WERI-Rb-1 (cell line): ENCODE results near the gene CDH10.

Experiments used
- DNase-seq: peaks from one replicate; pipeline ENCODE4 v3.0.0-alpha.2; 2020
- H3K27ac ChIP-seq: fragments of 250-450 bp; sonication (Bioruptor Pico); 2 replicates; pipeline ENCODE4 v1.5.1; 2020; ENCODE audit warnings: mild to moderate bottlenecking, moderate library complexity
- H3K27me3 ChIP-seq: fragments of 250-450 bp; sonication (Bioruptor Pico); 2 replicates; pipeline ENCODE4 v1.5.1; 2021; ENCODE audit warnings: mild to moderate bottlenecking, low read depth, moderate library complexity; ENCODE audit not compliant: insufficient read depth, severe bottlenecking
- H3K36me3 ChIP-seq: fragments of 250-450 bp; sonication (Bioruptor Pico); 2 replicates; pipeline ENCODE4 v1.5.1; 2020; ENCODE audit warnings: mild to moderate bottlenecking, moderate library complexity
- H3K4me3 ChIP-seq: 2 replicates; pipeline ENCODE4 v1.5.1; 2011; ENCODE audit warnings: low read depth, mild to moderate bottlenecking, control low read depth, low read length
- H3K9me3 ChIP-seq: fragments of 250-450 bp; sonication (Bioruptor Pico); 2 replicates; pipeline ENCODE4 v1.5.1; 2021; ENCODE audit warnings: mild to moderate bottlenecking, moderate library complexity; ENCODE audit not compliant: severe bottlenecking
- CTCF ChIP-seq: IDR thresholded peaks from 2 replicates; pipeline ENCODE4 v1.5.1; 2011; ENCODE audit warnings: low read depth, mild to moderate bottlenecking, control low read depth, inconsistent platforms, low read length

The CDH10 gene

GRCh38 chr5:24602188-24602587 lies 42.6 kb downstream of the CDH10 start:
- TF ChIP-seq CTCF = no peak
- H3K36me3 ChIP-seq = no peaks in the 10 kb centered on the region
- DNase-seq = no peak
- no peaks in the 10 kb centered on the region for H3K9me3 ChIP-seq
- H3K27me3 ChIP-seq = no peaks in the 10 kb centered on the region
- no peak overlapping the region for H3K4me3 ChIP-seq
- H3K27ac ChIP-seq = no peak overlapping the region

GRCh38 chr5:24598956-24599355 lies 45.8 kb downstream of the CDH10 start:
- DNase-seq = no peak
- H3K27ac ChIP-seq = no peak overlapping the region
- no peaks in the 10 kb centered on the region for H3K9me3 ChIP-seq
- H3K4me3 ChIP-seq = no peak overlapping the region
- no peaks in the 10 kb centered on the region for H3K27me3 ChIP-seq
- no peak for TF ChIP-seq CTCF
- no peaks in the 10 kb centered on the region for H3K36me3 ChIP-seq

- no peak overlapping the region for H3K4me3 ChIP-seq
- no peaks in the 10 kb centered on the region for H3K27me3 ChIP-seq
- TF ChIP-seq CTCF = no peak
- H3K9me3 ChIP-seq = no peaks in the 10 kb centered on the region
- no peak for DNase-seq
- no peaks in the 10 kb centered on the region for H3K36me3 ChIP-seq
- no peak overlapping the region for H3K27ac ChIP-seq
Observed at GRCh38 chr5:24595329-24595728, 49.4 kb downstream of the CDH10 start.

GRCh38 chr5:24591426-24591825 lies 53.4 kb downstream of the CDH10 start:
- Histone ChIP-seq H3K4me3 (no peak overlapping the region), H3K36me3 (no peaks in the 10 kb centered on the region), H3K27me3 (no peaks in the 10 kb centered on the region), H3K9me3 (no peaks in the 10 kb centered on the region), H3K27ac (no peak overlapping the region)
- DNase-seq = no peak
- TF ChIP-seq CTCF = no peak

- no peak for DNase-seq
- Histone ChIP-seq H3K9me3 (no peaks in the 10 kb centered on the region), H3K4me3 (no peak overlapping the region), H3K36me3 (no peaks in the 10 kb centered on the region), H3K27ac (no peak overlapping the region), H3K27me3 (no peaks in the 10 kb centered on the region)
- TF ChIP-seq CTCF = no peak
Observed at GRCh38 chr5:24589566-24589965, 55.2 kb downstream of the CDH10 start.

GRCh38 chr5:24585751-24586150 lies 59.0 kb downstream of the CDH10 start:
- no peaks in the 10 kb centered on the region for H3K36me3 ChIP-seq
- TF ChIP-seq CTCF = no peak
- H3K27me3 ChIP-seq = no peaks in the 10 kb centered on the region
- H3K27ac ChIP-seq = no peak overlapping the region
- no peak overlapping the region for H3K4me3 ChIP-seq
- DNase-seq = no peak
- no peaks in the 10 kb centered on the region for H3K9me3 ChIP-seq
